GM23338 (cell line): Measurements from ENCODE around the gene SGCD. TPM values are rescaled to one million over a fixed set of nuclear protein-coding genes. Genes with fewer than 3 reads are reported as not detected.

Experiments used
- ATAC-seq: fragments of 200-7000 bp; cut with Tn5 transposase; 3 replicates; pipeline ENCODE4 v1.9.1; 2020
- DNase-seq: peaks from one replicate; pipeline ENCODE4 v3.0.0-alpha.2; 2015; ENCODE audit warnings: low spot score
- H2AFZ ChIP-seq: fragments of 200-600 bp; sonication (generic); 2 replicates; pipeline ENCODE4 v1.8.0; 2016; ENCODE audit warnings: antibody characterized with exemption, mild to moderate bottlenecking, moderate library complexity
- H3F3A ChIP-seq: fragments of 200-600 bp; sonication (generic); replicated peaks from 2 replicates; pipeline ENCODE4 v1.8.0; 2017; ENCODE audit warnings: antibody characterized with exemption, mixed run types, low read depth
- H3K27ac ChIP-seq: fragments of 200-600 bp; sonication (generic); 2 replicates; pipeline ENCODE4 v1.6.1; 2016; ENCODE audit warnings: low read depth
- H3K27me3 ChIP-seq: fragments of 200-600 bp; sonication (generic); 2 replicates; pipeline ENCODE4 v1.8.0; 2016; ENCODE audit warnings: mild to moderate bottlenecking, mixed run types, moderate library complexity; ENCODE audit not compliant: insufficient read depth
- H3K36me3 ChIP-seq: fragments of 200-600 bp; sonication (generic); 2 replicates; pipeline ENCODE4 v1.8.0; 2016; ENCODE audit warnings: mild to moderate bottlenecking; ENCODE audit not compliant: insufficient read depth
- H3K4me1 ChIP-seq: fragments of 200-600 bp; sonication (generic); 2 replicates; pipeline ENCODE4 v1.8.0; 2016; ENCODE audit warnings: mild to moderate bottlenecking, moderate library complexity; ENCODE audit not compliant: insufficient read depth
- H3K4me2 ChIP-seq: fragments of 200-600 bp; sonication (generic); 2 replicates; pipeline ENCODE4 v1.7.1; 2017; ENCODE audit warnings: mixed run types
- H3K4me3 ChIP-seq: fragments of 200-600 bp; sonication (generic); 2 replicates; pipeline ENCODE4 v1.6.1; 2016; ENCODE audit warnings: mixed run types
- H3K79me2 ChIP-seq: fragments of 200-600 bp; sonication (generic); replicated peaks from 2 replicates; pipeline ENCODE4 v1.8.0; 2017; ENCODE audit warnings: mild to moderate bottlenecking; ENCODE audit not compliant: insufficient read depth
- H3K9me2 ChIP-seq: fragments of 200-600 bp; sonication (generic); 2 replicates; pipeline ENCODE4 v1.8.0; 2017; ENCODE audit not compliant: insufficient read depth
- H4K20me1 ChIP-seq: fragments of 200-600 bp; sonication (generic); replicated peaks from 2 replicates; pipeline ENCODE4 v1.8.0; 2017; ENCODE audit warnings: mild to moderate bottlenecking; ENCODE audit not compliant: insufficient read depth
- H3K27ac Mint-ChIP-seq: 2 replicates; pipeline ENCODE4 v1.8.0; 2020; ENCODE audit warnings: inconsistent platforms, mild to moderate bottlenecking, moderate library complexity, mixed read lengths
- H3K27me3 Mint-ChIP-seq: 3 replicates; pipeline ENCODE4 v1.8.0; 2022; ENCODE audit warnings: low read depth, mild to moderate bottlenecking, moderate library complexity, mixed read lengths, inconsistent platforms; ENCODE audit not compliant: insufficient read depth, poor library complexity
- H3K36me3 Mint-ChIP-seq: 3 replicates; pipeline ENCODE4 v1.8.0; 2021; ENCODE audit warnings: low read depth, mild to moderate bottlenecking, inconsistent platforms, moderate library complexity, mixed read lengths
- H3K4me1 Mint-ChIP-seq: 3 replicates; pipeline ENCODE4 v1.8.0; 2020; ENCODE audit warnings: mild to moderate bottlenecking, inconsistent platforms, mixed read lengths
- H3K4me3 Mint-ChIP-seq: 3 replicates; pipeline ENCODE4 v1.8.0; 2021; ENCODE audit warnings: moderate library complexity, mild to moderate bottlenecking, inconsistent platforms, mixed read lengths
- H3K9me3 Mint-ChIP-seq: 3 replicates; pipeline ENCODE4 v1.8.0; 2020; ENCODE audit warnings: moderate library complexity, mild to moderate bottlenecking, inconsistent platforms, mixed read lengths
- CREB1 ChIP-seq: fragments of 250-450 bp; sonication (Bioruptor Pico); IDR thresholded peaks from 2 replicates; pipeline ENCODE4 v1.5.0; 2020; ENCODE audit warnings: low read depth, mild to moderate bottlenecking, moderate library complexity
- ETS1 ChIP-seq: IDR thresholded peaks from 2 replicates; pipeline ENCODE4 v1.6.1; 2016; ENCODE audit warnings: antibody characterized with exemption
- EZH2 ChIP-seq: fragments of 200-600 bp; sonication (generic); IDR thresholded peaks from one replicate; pipeline ENCODE4 v1.8.0; 2017; ENCODE audit warnings: antibody characterized with exemption, mild to moderate bottlenecking, low read depth; ENCODE audit not compliant: unreplicated experiment
- EZH2phosphoT487 ChIP-seq: fragments of 200-600 bp; sonication (generic); IDR thresholded peaks from one replicate; pipeline ENCODE4 v1.8.1; 2018; ENCODE audit warnings: antibody characterized with exemption; ENCODE audit not compliant: unreplicated experiment
- JUNB ChIP-seq: IDR thresholded peaks from one replicate; pipeline ENCODE4 v1.6.1; 2016; ENCODE audit warnings: antibody characterized with exemption; ENCODE audit not compliant: unreplicated experiment
- NANOG ChIP-seq: IDR thresholded peaks from 2 replicates; pipeline ENCODE4 v1.6.1; 2016; ENCODE audit warnings: antibody characterized with exemption, borderline replicate concordance
- POLR2AphosphoS5 ChIP-seq: IDR thresholded peaks from 2 replicates; pipeline ENCODE4 v1.6.1; 2016; ENCODE audit warnings: antibody characterized with exemption, low read depth
- STAT1 ChIP-seq: IDR thresholded peaks from one replicate; pipeline ENCODE4 v1.6.1; 2016; ENCODE audit warnings: antibody characterized with exemption; ENCODE audit not compliant: unreplicated experiment
- ZNF114 ChIP-seq: fragments of 250-450 bp; sonication (Bioruptor Pico); IDR thresholded peaks from 2 replicates; pipeline ENCODE4 v1.5.0; 2020; ENCODE audit warnings: mild to moderate bottlenecking, moderate library complexity
- polyA plus RNA-seq: library from polyadenylated mRNA; unstranded; fragments of >200 nt; fragmentation: Nextera tagmentation; extraction: Ambion mirVana; gene quantifications from 2 replicates; pipeline ENCODE4 v1.2.1, GENCODE V29; 2016
- total RNA-seq: library from RNA; depleted of rRNA; stranded (reverse); fragments of >200 nt; shearing (Covaris generic); gene quantifications from 2 replicates; pipeline ENCODE4 v1.2.3, GENCODE V29; 2014
- TF ChIP-seq, protein P1 (sequence below): IDR thresholded peaks from one replicate; pipeline ENCODE4 v1.6.1; 2018; ENCODE audit warnings: antibody characterized with exemption; ENCODE audit not compliant: unreplicated experiment

SGCD gene
- total and polyA plus RNA-seq, 2 experiments from 2014 or later = 0.03 to 0.05 TPM

DNA sequence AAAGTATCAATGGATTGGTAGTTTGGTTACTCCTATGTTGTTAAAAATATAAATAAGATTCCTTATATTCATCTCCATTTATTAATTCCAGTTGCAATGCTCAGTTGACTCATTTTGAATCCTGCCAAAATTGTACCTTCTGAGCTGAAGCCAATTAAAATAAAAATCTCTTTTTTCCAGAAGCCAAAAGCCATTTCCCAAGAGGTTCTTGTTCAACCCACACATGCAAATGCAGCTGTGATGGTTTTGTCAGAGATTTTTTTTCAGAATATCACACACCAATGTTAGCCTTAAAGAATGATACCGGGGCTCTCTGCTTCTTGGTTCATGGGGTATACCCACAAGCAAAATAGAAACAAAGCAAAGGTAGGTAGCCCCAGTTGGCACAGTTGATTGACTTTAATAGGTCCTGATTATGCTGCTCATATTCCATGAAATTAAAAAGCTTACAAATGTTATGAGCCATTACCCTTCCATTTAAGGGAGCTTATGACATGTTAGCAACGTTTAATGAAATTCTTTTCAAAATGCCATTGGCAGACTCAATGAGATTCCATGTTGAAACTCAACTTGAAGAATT, 208.0 kb downstream of the SGCD start (continued):
- TF ChIP-seq, protein P1, sequence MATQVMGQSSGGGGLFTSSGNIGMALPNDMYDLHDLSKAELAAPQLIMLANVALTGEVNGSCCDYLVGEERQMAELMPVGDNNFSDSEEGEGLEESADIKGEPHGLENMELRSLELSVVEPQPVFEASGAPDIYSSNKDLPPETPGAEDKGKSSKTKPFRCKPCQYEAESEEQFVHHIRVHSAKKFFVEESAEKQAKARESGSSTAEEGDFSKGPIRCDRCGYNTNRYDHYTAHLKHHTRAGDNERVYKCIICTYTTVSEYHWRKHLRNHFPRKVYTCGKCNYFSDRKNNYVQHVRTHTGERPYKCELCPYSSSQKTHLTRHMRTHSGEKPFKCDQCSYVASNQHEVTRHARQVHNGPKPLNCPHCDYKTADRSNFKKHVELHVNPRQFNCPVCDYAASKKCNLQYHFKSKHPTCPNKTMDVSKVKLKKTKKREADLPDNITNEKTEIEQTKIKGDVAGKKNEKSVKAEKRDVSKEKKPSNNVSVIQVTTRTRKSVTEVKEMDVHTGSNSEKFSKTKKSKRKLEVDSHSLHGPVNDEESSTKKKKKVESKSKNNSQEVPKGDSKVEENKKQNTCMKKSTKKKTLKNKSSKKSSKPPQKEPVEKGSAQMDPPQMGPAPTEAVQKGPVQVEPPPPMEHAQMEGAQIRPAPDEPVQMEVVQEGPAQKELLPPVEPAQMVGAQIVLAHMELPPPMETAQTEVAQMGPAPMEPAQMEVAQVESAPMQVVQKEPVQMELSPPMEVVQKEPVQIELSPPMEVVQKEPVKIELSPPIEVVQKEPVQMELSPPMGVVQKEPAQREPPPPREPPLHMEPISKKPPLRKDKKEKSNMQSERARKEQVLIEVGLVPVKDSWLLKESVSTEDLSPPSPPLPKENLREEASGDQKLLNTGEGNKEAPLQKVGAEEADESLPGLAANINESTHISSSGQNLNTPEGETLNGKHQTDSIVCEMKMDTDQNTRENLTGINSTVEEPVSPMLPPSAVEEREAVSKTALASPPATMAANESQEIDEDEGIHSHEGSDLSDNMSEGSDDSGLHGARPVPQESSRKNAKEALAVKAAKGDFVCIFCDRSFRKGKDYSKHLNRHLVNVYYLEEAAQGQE = no peak
- TF ChIP-seq NANOG = no peak
- no peak for TF ChIP-seq ZNF114 (CRISPR knock-in tag)
- no peak for TF ChIP-seq POLR2AphosphoS5
- TF ChIP-seq ETS1 = no peak
- no peak for TF ChIP-seq CREB1 (CRISPR knock-in tag)
- no peak for TF ChIP-seq STAT1

DNA sequence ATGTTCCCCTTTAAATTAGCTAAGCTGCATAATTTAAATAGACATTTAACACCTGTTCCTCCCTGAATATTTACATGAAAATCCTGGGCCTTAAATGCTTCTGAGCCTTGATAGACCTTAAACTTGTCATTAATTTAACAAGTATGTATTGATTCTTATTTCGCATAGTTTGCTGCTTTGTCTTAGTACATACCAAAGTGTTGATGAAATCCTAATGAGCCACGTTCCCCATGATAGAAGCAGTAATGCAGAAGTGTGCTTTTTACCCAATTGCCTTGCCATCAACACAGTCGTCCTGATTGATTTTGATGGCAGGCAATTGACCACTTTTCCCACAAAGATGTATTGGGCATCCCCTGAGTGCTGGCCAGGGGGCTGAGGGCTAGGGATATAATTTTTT, 213.5 kb downstream of the SGCD start:
- no peak overlapping the region for H3K4me2 ChIP-seq
- H3K9me2 ChIP-seq = peaks cover 8% of the 10 kb centered on the region; the same call in 1 of the 2 replicates
- H3K36me3 ChIP-seq = no peaks in the 10 kb centered on the region
- no peak overlapping the region for H2AFZ ChIP-seq
- no peaks in the 10 kb centered on the region for H3K79me2 ChIP-seq
- DNase-seq = no peak
- Mint-ChIP-seq H3K27ac (no peak overlapping the region), H3K36me3 (no peaks in the 10 kb centered on the region), H3K9me3 (no peaks in the 10 kb centered on the region), H3K4me1 (no peaks in the 10 kb centered on the region), H3K27me3 (no peaks in the 10 kb centered on the region), H3K4me3 (no peak overlapping the region)
- no peak overlapping the region for H3K27ac ChIP-seq
- H3K27me3 ChIP-seq = no peaks in the 10 kb centered on the region
- H3K4me1 ChIP-seq = no peaks in the 10 kb centered on the region
- H3F3A ChIP-seq = no peaks in the 10 kb centered on the region
- no peak overlapping the region for H3K4me3 ChIP-seq
- no peak for TF ChIP-seq POLR2AphosphoS5
- TF ChIP-seq ZNF114 (CRISPR knock-in tag) = no peak
- TF ChIP-seq JUNB = no peak
- no peak for TF ChIP-seq STAT1
- TF ChIP-seq, protein P1 = no peak
- TF ChIP-seq EZH2 = no peak
- TF ChIP-seq EZH2phosphoT487 = no peak
- no peak for TF ChIP-seq NANOG
- TF ChIP-seq ETS1 = no peak
- no peak for ATAC-seq
- H4K20me1 ChIP-seq = no peaks in the 10 kb centered on the region
